GM21786 (cell line): ENCODE results near the gene RASAL2.

Source experiments
- ATAC-seq: cut with Tn5 transposase; IDR thresholded peaks from one replicate; pipeline ENCODE4 v1.9.1; 2021; ENCODE audit not compliant: unreplicated experiment

The RASAL2 gene

DNA sequence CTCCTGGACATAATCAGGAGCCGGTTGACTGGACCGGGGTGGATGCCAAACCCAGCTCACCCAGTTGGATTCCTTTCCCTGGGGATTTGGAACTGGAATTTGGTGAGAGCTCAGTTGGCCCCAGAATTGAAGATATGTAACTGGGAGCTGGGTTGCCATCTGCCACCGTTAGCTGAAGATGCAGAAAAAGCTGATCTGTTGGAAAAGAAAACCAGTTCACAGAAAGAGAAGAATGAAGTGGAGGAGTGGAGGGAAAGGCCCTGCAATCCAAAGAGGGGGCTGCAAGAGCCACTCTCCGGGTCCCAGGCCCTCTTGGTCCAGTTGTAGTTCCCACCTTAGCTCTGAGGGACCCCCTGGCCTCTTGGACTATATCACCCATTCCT lies 435.0 kb downstream of the RASAL2 start:
- ATAC-seq = no peak

DNA sequence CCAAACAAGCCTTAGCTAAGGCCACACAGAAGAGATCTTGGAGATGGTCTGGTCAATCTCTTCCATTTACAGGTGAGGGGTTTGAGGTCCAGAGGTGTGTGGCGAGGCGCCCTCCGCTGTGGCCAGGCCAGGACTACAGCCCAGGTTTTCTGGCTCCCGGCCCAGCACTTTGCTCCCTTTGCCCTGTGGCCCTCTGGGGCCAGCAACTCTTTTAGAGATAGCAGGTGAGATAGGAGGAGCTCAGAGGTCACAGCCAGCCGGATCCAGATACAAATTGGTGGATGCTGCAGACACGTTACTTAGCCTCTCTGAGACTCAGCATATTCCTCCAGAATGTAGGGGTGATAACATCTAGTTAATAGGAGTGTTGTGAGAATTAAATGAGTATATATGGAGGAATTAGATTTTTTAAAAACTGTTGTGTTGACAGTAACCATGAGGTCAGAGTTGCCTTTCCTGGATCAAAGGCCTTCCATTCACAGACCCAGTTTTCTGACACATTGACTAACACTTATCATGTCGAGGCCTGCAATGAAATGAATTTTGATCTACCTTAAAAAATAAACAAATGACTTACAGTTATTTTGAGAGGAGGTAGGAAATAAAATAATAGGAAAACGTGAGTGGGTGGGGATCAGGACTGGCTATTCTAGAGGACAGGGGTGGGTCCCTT lies 435.6 kb downstream of the RASAL2 start:
- ATAC-seq = no peak

DNA sequence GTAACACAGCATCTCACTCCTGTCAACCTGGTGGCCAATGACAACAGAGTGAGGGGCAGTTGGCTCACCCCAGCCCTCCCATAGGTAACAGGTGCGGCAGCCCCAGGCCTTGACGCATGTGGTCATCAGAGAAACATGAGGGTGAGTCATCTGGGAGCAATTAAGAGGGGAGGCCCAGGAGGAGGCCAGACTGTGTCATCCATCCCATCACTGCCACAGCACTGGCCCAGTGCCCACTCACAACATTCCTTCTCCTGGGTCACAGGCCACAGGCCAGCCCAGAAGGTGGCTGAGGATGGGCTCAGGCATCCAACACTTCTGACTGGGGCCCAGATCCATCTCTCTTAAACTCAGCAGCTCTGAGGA lies 436.1 kb downstream of the RASAL2 start:
- no peak for ATAC-seq

DNA sequence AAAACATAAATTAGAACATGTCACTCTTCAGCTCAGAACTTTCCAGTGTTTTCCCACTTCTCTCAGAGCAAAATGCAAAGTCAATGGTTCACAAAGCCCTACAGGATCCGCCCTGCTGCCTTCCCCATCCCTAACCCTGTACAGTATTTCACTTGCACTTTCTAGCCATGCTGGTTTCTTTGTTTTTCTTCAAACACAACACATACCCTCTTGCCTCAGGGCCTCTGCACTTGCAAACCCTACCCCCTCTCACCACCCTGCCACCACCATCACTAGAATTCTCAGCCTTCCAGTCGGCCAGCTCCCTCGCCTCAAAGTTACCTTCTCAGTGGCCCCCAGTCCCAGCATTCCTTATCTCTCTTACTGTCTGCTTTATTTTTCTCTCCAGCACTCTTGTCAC lies 436.6 kb downstream of the RASAL2 start:
- no peak for ATAC-seq

DNA sequence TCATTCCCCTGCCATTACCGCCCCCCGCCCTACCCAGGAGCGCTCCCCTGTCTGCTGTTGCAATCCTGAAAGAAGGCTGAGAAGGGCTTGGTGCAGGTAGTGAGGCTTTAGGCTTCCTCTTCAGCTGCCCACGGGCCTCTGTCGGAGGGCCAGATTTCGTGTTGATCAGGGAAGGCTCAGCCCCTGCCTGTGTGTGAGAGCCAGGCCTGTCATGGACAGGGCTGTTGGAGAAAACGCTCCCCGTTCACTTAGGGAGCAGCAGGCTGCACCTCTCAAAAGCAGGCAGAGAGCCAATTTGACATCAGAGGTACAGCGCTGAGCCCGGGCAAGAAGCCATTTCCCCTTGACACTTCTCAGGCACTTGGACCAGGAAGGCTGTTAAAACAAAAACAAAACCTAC lies 438.0 kb downstream of the RASAL2 start:
- no peak for ATAC-seq

DNA sequence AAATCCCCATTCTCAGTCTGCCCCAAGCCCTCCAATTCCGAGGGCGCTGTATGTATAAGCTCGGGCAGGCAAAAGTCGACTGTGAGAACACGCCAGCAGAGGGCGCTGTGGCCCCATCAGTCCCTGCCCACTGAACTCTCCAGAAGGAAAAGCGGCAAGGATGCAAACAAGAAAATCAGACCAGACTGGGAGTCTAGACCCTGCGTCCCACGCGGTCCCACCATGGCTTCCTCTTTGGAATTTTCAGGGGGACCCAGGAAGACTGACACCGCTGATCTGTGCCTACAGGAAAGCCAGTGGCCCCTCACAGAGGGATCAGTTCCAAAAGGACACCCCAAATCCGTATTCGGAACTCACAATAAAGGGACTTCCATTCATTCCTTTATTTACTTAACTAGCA lies 438.5 kb downstream of the RASAL2 start:
- ATAC-seq = peak; percentile 69

DNA sequence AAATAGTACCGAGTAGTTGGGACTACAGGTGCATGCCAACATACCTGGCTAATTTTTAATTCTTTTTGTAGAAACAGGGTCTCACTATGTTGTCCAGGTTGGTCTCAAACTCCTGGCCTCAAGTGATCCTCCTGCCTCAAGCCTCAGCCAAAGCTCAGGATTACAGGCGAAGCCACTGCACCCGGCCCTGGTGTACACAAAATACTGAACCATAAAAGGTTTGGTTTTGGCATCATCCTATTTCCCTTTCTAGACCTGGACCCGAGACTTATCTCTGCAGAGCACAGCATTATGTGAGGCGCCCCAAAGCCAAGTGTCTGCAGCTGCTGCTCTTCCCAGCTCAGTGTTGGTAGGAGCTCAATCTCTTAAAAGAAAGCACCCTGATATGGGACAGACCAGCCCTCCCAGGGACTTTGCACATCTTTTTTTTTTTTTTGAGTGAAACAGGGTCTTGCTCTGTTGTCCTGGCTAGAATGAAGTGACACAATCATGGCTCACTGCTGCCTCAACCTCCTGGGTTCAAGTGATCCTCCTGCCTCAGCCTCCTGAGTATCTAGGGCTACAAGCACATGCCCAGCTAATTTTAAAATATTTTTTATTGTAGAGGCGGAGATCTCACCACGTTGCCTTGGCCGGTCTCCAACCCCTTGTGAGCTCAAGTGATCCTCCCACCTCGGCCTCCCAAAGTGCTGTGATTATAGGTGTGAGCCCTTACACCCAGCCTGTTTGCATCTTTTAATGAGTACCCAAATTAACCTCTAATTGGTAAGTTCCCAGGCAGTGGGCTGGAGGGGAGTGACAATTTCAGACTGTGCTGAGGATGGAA lies 439.4 kb downstream of the RASAL2 start:
- ATAC-seq = no peak
